Ovary (tissue), 9 donors: ENCODE measurements around the gene DGKG. TPM values are rescaled to one million over a fixed set of nuclear protein-coding genes. Genes with fewer than 3 reads are reported as not detected.

Source experiments
- DNase-seq, 5 donors: peaks; one replicate each; pipeline ENCODE4 v3.0.0-alpha.2; 2019 to 2020
- H3K27ac ChIP-seq, 2 donors: fragments of 200-600 bp; one replicate each; pipeline versions ENCODE4 v1.5.1 to v1.8.0; 2019 to 2022
- H3K27me3 ChIP-seq: fragments of 200-600 bp; one replicate; pipeline ENCODE4 v1.8.0; 2022
- H3K36me3 ChIP-seq: fragments of 200-600 bp; sonication (generic); one replicate; pipeline ENCODE4 v1.5.1; 2019
- H3K4me1 ChIP-seq: one replicate; pipeline ENCODE4 v1.8.1; 2013; ENCODE audit warnings: mild to moderate bottlenecking, moderate library complexity; ENCODE audit not compliant: insufficient read depth
- H3K4me3 ChIP-seq: fragments of 200-600 bp; sonication (generic); one replicate; pipeline ENCODE4 v1.5.1; 2017
- H3K9me3 ChIP-seq, 2 donors: fragments of 200-600 bp in 1 of 2; sonication (generic) in 1 of 2; one replicate each; pipeline versions ENCODE4 v1.5.1 to v1.8.1; 2013 to 2019; ENCODE audit warnings: mild to moderate bottlenecking in 1 of 2, moderate library complexity in 1 of 2
- CTCF ChIP-seq, 3 donors: fragments of 450-650 bp in 2 of 3; fragments of 200-600 bp in 1 of 3; IDR thresholded peaks; one replicate each; pipeline versions ENCODE4 v1.5.1 to v1.8.0; 2016 to 2022; ENCODE audit warnings: antibody characterized with exemption in 3 of 3, mild to moderate bottlenecking in 1 of 3
- EP300 ChIP-seq: sonication (generic); formaldehyde crosslinking; IDR thresholded peaks from one replicate; pipeline ENCODE4 v1.6.1; 2017; ENCODE audit warnings: antibody characterized with exemption
- POLR2A ChIP-seq: fragments of 450-650 bp; IDR thresholded peaks from one replicate; pipeline ENCODE4 v1.6.1; 2017; ENCODE audit warnings: antibody characterized with exemption, mild to moderate bottlenecking, moderate library complexity
- WGBS, 3 donors: extraction: QIAGEN DNeasy Blood & Tissue Kit in 1 of 3; methylation state at CpG; one replicate each; pipeline versions ENCODE4 v1.1.5 to v1.1.7; 2013 to 2017; 5-methylcytosine and 5-hydroxymethylcytosine counted together
- intact Hi-C, 4 donors: fragments of 100-400 bp; cut with DNase I; formaldehyde crosslinking; loops; one replicate each; pipeline versions ENCODE4 v1.11.0 to v1.15.1; 2022 to 2023
- polyA plus RNA-seq, 2 donors: library from polyadenylated mRNA; stranded (reverse); fragments of 200-250 nt in 1 of 2; fragments of 350-450 nt in 1 of 2; fragmentation: Illumina TruSeq in 1 of 2; extraction: RNeasy Lipid Tissue Mini Kit (QIAGEN cat#74804) in 1 of 2; gene quantifications; one replicate each; pipeline ENCODE4 v1.2.3, GENCODE V29; 2013 to 2014
- total RNA-seq, 7 donors: library from RNA; depleted of rRNA in 2 of 7; stranded (reverse); fragments of >200 nt in 2 of 7; fragmentation: NEBNext Ultra II Directional in 3 of 7; extraction: Animal tissue kit (Norgen Biotek cat#: 25700) in 3 of 7; gene quantifications; one replicate each; pipeline versions ENCODE4 v1.1.0 to v1.2.4, GENCODE V29; 2016 to 2023
- donor health status: DM: no; HTN: no; CAD: no; lungs with moderate emphysema.
- donor health status: DM: no; HTN: no; CAD: no.
- donor health status: Bipolar disorder and iron deficiency.
- donor health status: DM: yes; HTN: yes; CAD: no.
- donor health status: DM: no; HTN: no; CAD: no.
- donor health status: DM: yes; HTN: yes; CAD: no.

The DGKG gene
- total and polyA plus RNA-seq, 9 donors, result 1.0 to 7.0 (median 4.1) TPM

GRCh38 chr3:186137051-186137685 is 224.9 kb downstream of the DGKG start:
- no peak for DNase-seq
- Histone ChIP-seq H3K27ac (no peak overlapping the region), H3K36me3 (no peaks in the 10 kb centered on the region), H3K4me1 (no peaks in the 10 kb centered on the region), H3K4me3 (no peak overlapping the region), H3K9me3 (no peaks in the 10 kb centered on the region), H3K27me3 (no peaks in the 10 kb centered on the region)
- WGBS, 3 donors, result 86 to 97% (median 89%) methylated on average over 15 of the region's 15 CpGs
- intact Hi-C loops, result no loop called here
- TF ChIP-seq EP300 (no peak), POLR2A (no peak), CTCF (IDR thresholded peaks at IDR 0.05) (no peak)

- intact Hi-C loops, result no loop called here
- H3K4me1 ChIP-seq, result peaks cover 2% of the 10 kb centered on the region
- H3K36me3 ChIP-seq, result no peaks in the 10 kb centered on the region
- H3K9me3 ChIP-seq, result no peaks in the 10 kb centered on the region
- TF ChIP-seq CTCF (IDR thresholded peaks at IDR 0.05) (no peak), EP300 (no peak), POLR2A (no peak)
- no peak for DNase-seq
- H3K27me3 ChIP-seq, result no peaks in the 10 kb centered on the region
- 85 to 90% (median 85%) methylated on average over 5 of the region's 5 CpGs for WGBS, 3 donors
- H3K4me3 ChIP-seq, result no peak overlapping the region
- H3K27ac ChIP-seq, result no peak overlapping the region
Observed at GRCh38 chr3:186133980-186134379, 228.1 kb downstream of the DGKG start.

- no peak for TF ChIP-seq POLR2A
- TF ChIP-seq EP300, result no peak
- intact Hi-C loops, result no loop called here
- 89 to 97% (median 94%) methylated on average over 2 of the region's 2 CpGs for WGBS, 3 donors
Observed at GRCh38 chr3:186132487-186132886, 229.5 kb downstream of the DGKG start.

GRCh38 chr3:186129206-186129605 is 232.8 kb downstream of the DGKG start:
- WGBS, 3 donors, result 73 to 75% (median 75%) methylated on average over 4 of the region's 4 CpGs
- H3K4me3 ChIP-seq, result no peak overlapping the region

More at GRCh38 chr3:186132487-186132886, 229.5 kb downstream of the DGKG start:
- Histone ChIP-seq H3K27me3 (no peaks in the 10 kb centered on the region), H3K4me3 (no peak overlapping the region), H3K4me1 (peaks cover 2% of the 10 kb centered on the region), H3K36me3 (no peaks in the 10 kb centered on the region), H3K27ac (no peak overlapping the region), H3K9me3 (no peaks in the 10 kb centered on the region)
- DNase-seq, result no peak

GRCh38 chr3:186128158-186128557 is 233.9 kb downstream of the DGKG start:
- no peak for DNase-seq
- 60 to 69% (median 66%) methylated on average over 8 of the region's 8 CpGs for WGBS, 3 donors
- H3K4me3 ChIP-seq, result no peak overlapping the region
- no peaks in the 10 kb centered on the region for H3K9me3 ChIP-seq
- TF ChIP-seq CTCF (IDR thresholded peaks at IDR 0.05) (no peak), EP300 (no peak), POLR2A (no peak)
- no peak overlapping the region for H3K27ac ChIP-seq
- H3K4me1 ChIP-seq, result peaks cover 2% of the 10 kb centered on the region
- no peaks in the 10 kb centered on the region for H3K27me3 ChIP-seq
- H3K36me3 ChIP-seq, result no peaks in the 10 kb centered on the region
- intact Hi-C loops, result no loop called here

More at GRCh38 chr3:186129206-186129605, 232.8 kb downstream of the DGKG start:
- no peak for TF ChIP-seq EP300
- no peaks in the 10 kb centered on the region for H3K27me3 ChIP-seq
- H3K4me1 ChIP-seq, result peaks cover 2% of the 10 kb centered on the region
- H3K9me3 ChIP-seq, result no peaks in the 10 kb centered on the region
- H3K27ac ChIP-seq, result no peak overlapping the region
- H3K36me3 ChIP-seq, result no peaks in the 10 kb centered on the region
- intact Hi-C loops, result no loop called here
- DNase-seq, result no peak
